Neural cell (in vitro differentiated cells): ENCODE measurements around the gene HSPA1A.

Experiments
- EP300 ChIP-seq: fragments of 450-650 bp; conservative IDR thresholded peaks from 2 replicates; pipeline ENCODE4 v1.6.1; 2014; ENCODE audit warnings: antibody characterized with exemption, mild to moderate bottlenecking, moderate library complexity; ENCODE audit not compliant: poor library complexity, severe bottlenecking
- EZH2 ChIP-seq: fragments of 200-600, 300-800 bp; shearing (Covaris generic), sonication (generic); IDR thresholded peaks from 2 replicates; pipeline ENCODE4 v1.6.1; 2014; ENCODE audit warnings: antibody characterized with exemption, low read length, borderline replicate concordance, mild to moderate bottlenecking; ENCODE audit not compliant: insufficient read depth, poor library complexity, severe bottlenecking
- MXI1 ChIP-seq: fragments of 450-650 bp; conservative IDR thresholded peaks from 2 replicates; pipeline ENCODE4 v1.6.1; 2014; ENCODE audit warnings: antibody characterized with exemption, mild to moderate bottlenecking; ENCODE audit not compliant: poor library complexity, severe bottlenecking
- POLR2AphosphoS5 ChIP-seq: IDR thresholded peaks from 2 replicates; pipeline ENCODE4 v1.6.1; 2012
- SMC3 ChIP-seq: fragments of 450-650 bp; conservative IDR thresholded peaks from 2 replicates; pipeline ENCODE4 v1.6.1; 2014; ENCODE audit warnings: antibody characterized with exemption, mild to moderate bottlenecking, moderate library complexity; ENCODE audit not compliant: poor library complexity
- TAF1 ChIP-seq: IDR thresholded peaks from 2 replicates; pipeline ENCODE4 v1.6.1; 2012; ENCODE audit warnings: low read depth
- TF ChIP-seq, protein P1 (sequence below): fragments of 450-650 bp; IDR thresholded peaks from 2 replicates; pipeline ENCODE4 v1.5.1; 2014; ENCODE audit warnings: antibody characterized with exemption, mild to moderate bottlenecking, moderate library complexity; ENCODE audit not compliant: poor library complexity, severe bottlenecking
- TF ChIP-seq, protein P2 (sequence below): IDR thresholded peaks from 2 replicates; pipeline ENCODE4 v1.6.1; 2012; ENCODE audit warnings: borderline replicate concordance

DNA sequence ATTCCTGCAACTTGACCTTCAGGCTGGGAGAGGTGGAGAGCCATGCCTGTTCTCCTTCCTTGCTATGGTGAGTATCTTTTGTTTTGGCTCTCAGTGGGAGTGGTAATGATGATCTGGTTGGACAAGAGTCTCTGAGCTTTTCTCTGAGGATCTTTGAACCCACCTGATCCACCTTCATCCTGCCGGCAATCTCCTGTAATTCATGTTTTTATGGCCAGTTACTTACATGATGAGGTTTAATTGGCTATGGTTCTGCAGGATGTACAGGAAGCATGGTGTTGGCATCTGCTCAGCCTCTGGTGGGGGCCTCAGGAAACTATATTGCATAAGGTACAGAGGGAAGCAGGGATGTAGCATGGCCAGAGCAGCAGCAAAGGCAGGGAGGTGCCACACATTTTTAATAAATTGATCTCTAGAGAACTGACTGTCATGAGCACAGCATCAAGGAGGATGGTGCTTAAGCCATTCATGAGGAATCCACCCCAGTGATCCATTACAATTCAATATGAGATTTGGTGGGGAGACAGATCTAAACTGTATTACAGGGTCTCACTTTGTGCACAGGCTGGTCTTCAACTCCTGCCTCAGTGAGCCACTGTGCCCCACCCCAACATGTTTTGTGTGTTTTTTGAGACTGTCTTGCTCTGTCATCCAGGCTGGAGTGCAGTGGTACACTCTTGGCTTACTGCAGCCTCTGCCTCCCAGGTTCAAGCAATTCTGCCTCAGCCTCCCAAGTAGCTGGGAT, 22.2 kb downstream of the HSPA1A start:
- TF ChIP-seq, protein P1, sequence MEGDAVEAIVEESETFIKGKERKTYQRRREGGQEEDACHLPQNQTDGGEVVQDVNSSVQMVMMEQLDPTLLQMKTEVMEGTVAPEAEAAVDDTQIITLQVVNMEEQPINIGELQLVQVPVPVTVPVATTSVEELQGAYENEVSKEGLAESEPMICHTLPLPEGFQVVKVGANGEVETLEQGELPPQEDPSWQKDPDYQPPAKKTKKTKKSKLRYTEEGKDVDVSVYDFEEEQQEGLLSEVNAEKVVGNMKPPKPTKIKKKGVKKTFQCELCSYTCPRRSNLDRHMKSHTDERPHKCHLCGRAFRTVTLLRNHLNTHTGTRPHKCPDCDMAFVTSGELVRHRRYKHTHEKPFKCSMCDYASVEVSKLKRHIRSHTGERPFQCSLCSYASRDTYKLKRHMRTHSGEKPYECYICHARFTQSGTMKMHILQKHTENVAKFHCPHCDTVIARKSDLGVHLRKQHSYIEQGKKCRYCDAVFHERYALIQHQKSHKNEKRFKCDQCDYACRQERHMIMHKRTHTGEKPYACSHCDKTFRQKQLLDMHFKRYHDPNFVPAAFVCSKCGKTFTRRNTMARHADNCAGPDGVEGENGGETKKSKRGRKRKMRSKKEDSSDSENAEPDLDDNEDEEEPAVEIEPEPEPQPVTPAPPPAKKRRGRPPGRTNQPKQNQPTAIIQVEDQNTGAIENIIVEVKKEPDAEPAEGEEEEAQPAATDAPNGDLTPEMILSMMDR: no peak
- no peak for TF ChIP-seq SMC3
- no peak for TF ChIP-seq EP300
- TF ChIP-seq EZH2: no peak
- TF ChIP-seq, protein P2, sequence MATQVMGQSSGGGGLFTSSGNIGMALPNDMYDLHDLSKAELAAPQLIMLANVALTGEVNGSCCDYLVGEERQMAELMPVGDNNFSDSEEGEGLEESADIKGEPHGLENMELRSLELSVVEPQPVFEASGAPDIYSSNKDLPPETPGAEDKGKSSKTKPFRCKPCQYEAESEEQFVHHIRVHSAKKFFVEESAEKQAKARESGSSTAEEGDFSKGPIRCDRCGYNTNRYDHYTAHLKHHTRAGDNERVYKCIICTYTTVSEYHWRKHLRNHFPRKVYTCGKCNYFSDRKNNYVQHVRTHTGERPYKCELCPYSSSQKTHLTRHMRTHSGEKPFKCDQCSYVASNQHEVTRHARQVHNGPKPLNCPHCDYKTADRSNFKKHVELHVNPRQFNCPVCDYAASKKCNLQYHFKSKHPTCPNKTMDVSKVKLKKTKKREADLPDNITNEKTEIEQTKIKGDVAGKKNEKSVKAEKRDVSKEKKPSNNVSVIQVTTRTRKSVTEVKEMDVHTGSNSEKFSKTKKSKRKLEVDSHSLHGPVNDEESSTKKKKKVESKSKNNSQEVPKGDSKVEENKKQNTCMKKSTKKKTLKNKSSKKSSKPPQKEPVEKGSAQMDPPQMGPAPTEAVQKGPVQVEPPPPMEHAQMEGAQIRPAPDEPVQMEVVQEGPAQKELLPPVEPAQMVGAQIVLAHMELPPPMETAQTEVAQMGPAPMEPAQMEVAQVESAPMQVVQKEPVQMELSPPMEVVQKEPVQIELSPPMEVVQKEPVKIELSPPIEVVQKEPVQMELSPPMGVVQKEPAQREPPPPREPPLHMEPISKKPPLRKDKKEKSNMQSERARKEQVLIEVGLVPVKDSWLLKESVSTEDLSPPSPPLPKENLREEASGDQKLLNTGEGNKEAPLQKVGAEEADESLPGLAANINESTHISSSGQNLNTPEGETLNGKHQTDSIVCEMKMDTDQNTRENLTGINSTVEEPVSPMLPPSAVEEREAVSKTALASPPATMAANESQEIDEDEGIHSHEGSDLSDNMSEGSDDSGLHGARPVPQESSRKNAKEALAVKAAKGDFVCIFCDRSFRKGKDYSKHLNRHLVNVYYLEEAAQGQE: no peak
- TF ChIP-seq TAF1: no peak
- TF ChIP-seq POLR2AphosphoS5: no peak
- no peak for TF ChIP-seq MXI1
